Measurements from ENCODE around the gene SLC2A9.
"Not testable (repeated sequence)": the region's sequence is repeated elsewhere in the genome, so short reads cannot be mapped to it uniquely, and the experiment has no call there.

SLC2A9 gene

GRCh38 chr4:9923195-9923812 lies 98.0 kb downstream of the SLC2A9 start:
- DNase-seq, result no peak

- DNase-seq, result no peak
Observed at GRCh38 chr4:9921326-9921725, 100.0 kb downstream of the SLC2A9 start.

- DNase-seq, result no peak
Observed at GRCh38 chr4:9920029-9920428, 101.3 kb downstream of the SLC2A9 start.

- no peak for DNase-seq
Observed at GRCh38 chr4:9919047-9919446, 102.2 kb downstream of the SLC2A9 start.

GRCh38 chr4:9918484-9918883 lies 102.8 kb downstream of the SLC2A9 start:
- DNase-seq, result no peak

- no peak for DNase-seq
Observed at GRCh38 chr4:9916937-9917336, 104.4 kb downstream of the SLC2A9 start.

- DNase-seq, result no peak
Observed at GRCh38 chr4:9916346-9916745, 105.0 kb downstream of the SLC2A9 start.

GRCh38 chr4:9913846-9914245 lies 107.5 kb downstream of the SLC2A9 start:
- DNase-seq, result no peak

- no peak for DNase-seq
Observed at GRCh38 chr4:9906996-9907395, 114.3 kb downstream of the SLC2A9 start.

- no peak for DNase-seq
Observed at GRCh38 chr4:9904976-9905587, 116.2 kb downstream of the SLC2A9 start.

GRCh38 chr4:9903317-9903716 lies 118.0 kb downstream of the SLC2A9 start:
- DNase-seq, result no peak

GRCh38 chr4:9901257-9901656 lies 120.0 kb downstream of the SLC2A9 start:
- DNase-seq, result no peak

GRCh38 chr4:9900633-9901032 lies 120.7 kb downstream of the SLC2A9 start:
- not testable (repeated sequence) for DNase-seq

GRCh38 chr4:9899306-9900055 lies 121.8 kb downstream of the SLC2A9 start:
- no peak for DNase-seq

GRCh38 chr4:9898596-9899305 lies 122.5 kb downstream of the SLC2A9 start:
- no peak for DNase-seq

- DNase-seq, result no peak
Observed at GRCh38 chr4:9895333-9895705, 126.0 kb downstream of the SLC2A9 start.

GRCh38 chr4:9894644-9895332 lies 126.5 kb downstream of the SLC2A9 start:
- no peak for DNase-seq

- DNase-seq, result no peak
Observed at GRCh38 chr4:9893329-9894108, 127.8 kb downstream of the SLC2A9 start.

- no peak for DNase-seq
Observed at GRCh38 chr4:9891740-9892139, 129.6 kb downstream of the SLC2A9 start.

GRCh38 chr4:9891056-9891455 lies 130.2 kb downstream of the SLC2A9 start:
- no peak for DNase-seq

- no peak for DNase-seq
Observed at GRCh38 chr4:9889306-9889705, 132.0 kb downstream of the SLC2A9 start.

- DNase-seq, result no peak
Observed at GRCh38 chr4:9885958-9886357, 135.3 kb downstream of the SLC2A9 start.
